Mesendoderm (in vitro differentiated cells): Measurements from ENCODE around the gene BRD2.

Source experiments
- DNase-seq: peaks from one replicate; pipeline ENCODE4 v3.0.0; 2013
- H2AK5ac ChIP-seq: 2 replicates; pipeline ENCODE4 v1.6.1; 2013; ENCODE audit warnings: low read length, inconsistent platforms
- H2BK120ac ChIP-seq: 2 replicates; pipeline ENCODE4 v1.6.1; 2013; ENCODE audit warnings: low read depth, mild to moderate bottlenecking, low read length, moderate library complexity, mixed read lengths
- H2BK15ac ChIP-seq: replicated peaks from 2 replicates; pipeline ENCODE4 v1.6.1; 2013; ENCODE audit warnings: low read depth, mild to moderate bottlenecking, moderate library complexity
- H2BK5ac ChIP-seq: 2 replicates; pipeline ENCODE4 v1.6.1; 2013; ENCODE audit warnings: low read length, inconsistent platforms
- H3K18ac ChIP-seq: 2 replicates; pipeline ENCODE4 v1.6.1; 2013; ENCODE audit warnings: mild to moderate bottlenecking, low read length, mixed read lengths
- H3K23ac ChIP-seq: one replicate; pipeline ENCODE4 v1.6.1; 2013; ENCODE audit warnings: low read length
- H3K27ac ChIP-seq: 2 replicates; pipeline ENCODE4 v1.5.1; 2013; ENCODE audit warnings: low read depth, mild to moderate bottlenecking, inconsistent platforms, low read length, moderate library complexity
- H3K27me3 ChIP-seq: 2 replicates; pipeline ENCODE4 v1.6.1; 2013; ENCODE audit warnings: low read length, control low read depth, mild to moderate bottlenecking, inconsistent platforms; ENCODE audit not compliant: insufficient read depth, poor library complexity
- H3K36me3 ChIP-seq: 2 replicates; pipeline ENCODE4 v1.6.1; 2013; ENCODE audit warnings: low read length, inconsistent platforms; ENCODE audit not compliant: control insufficient read depth, insufficient read depth
- H3K4ac ChIP-seq: one replicate; pipeline ENCODE4 v1.6.1; 2013; ENCODE audit warnings: low read depth, mild to moderate bottlenecking, low read length, moderate library complexity
- H3K4me1 ChIP-seq: 2 replicates; pipeline ENCODE4 v1.6.1; 2013; ENCODE audit warnings: low read depth, low read length, inconsistent platforms; ENCODE audit not compliant: control insufficient read depth
- H3K4me2 ChIP-seq: 2 replicates; pipeline ENCODE4 v1.6.1; 2013; ENCODE audit warnings: low read length
- H3K4me3 ChIP-seq: 2 replicates; pipeline ENCODE4 v1.5.1; 2013; ENCODE audit warnings: mild to moderate bottlenecking, low read length
- H3K56ac ChIP-seq: one replicate; pipeline ENCODE4 v1.6.1; 2013; ENCODE audit warnings: low read length
- H3K79me1 ChIP-seq: 2 replicates; pipeline ENCODE4 v1.6.1; 2013; ENCODE audit warnings: low read length, inconsistent platforms
- H3K79me2 ChIP-seq: 2 replicates; pipeline ENCODE4 v1.6.1; 2013; ENCODE audit warnings: mild to moderate bottlenecking, low read length; ENCODE audit not compliant: control insufficient read depth, insufficient read depth
- H3K9ac ChIP-seq: 2 replicates; pipeline ENCODE4 v1.6.1; 2013; ENCODE audit warnings: low read length, inconsistent platforms
- H4K5ac ChIP-seq: one replicate; pipeline ENCODE4 v1.6.1; 2013; ENCODE audit warnings: low read length
- H4K8ac ChIP-seq: one replicate; pipeline ENCODE4 v1.6.1; 2013; ENCODE audit warnings: low read depth, mild to moderate bottlenecking, control low read depth, low read length, moderate library complexity
- WGBS: extraction: QIAGEN DNeasy Blood & Tissue Kit; methylation state at CpG from one replicate; pipeline ENCODE4 v1.1.7; 2013; ENCODE audit warnings: low lambda C conversion rate, missing lambda C conversion rate; ENCODE audit not compliant: insufficient coverage; ENCODE audit errors: extremely low coverage; 5-methylcytosine and 5-hydroxymethylcytosine counted together

Gene BRD2

DNA sequence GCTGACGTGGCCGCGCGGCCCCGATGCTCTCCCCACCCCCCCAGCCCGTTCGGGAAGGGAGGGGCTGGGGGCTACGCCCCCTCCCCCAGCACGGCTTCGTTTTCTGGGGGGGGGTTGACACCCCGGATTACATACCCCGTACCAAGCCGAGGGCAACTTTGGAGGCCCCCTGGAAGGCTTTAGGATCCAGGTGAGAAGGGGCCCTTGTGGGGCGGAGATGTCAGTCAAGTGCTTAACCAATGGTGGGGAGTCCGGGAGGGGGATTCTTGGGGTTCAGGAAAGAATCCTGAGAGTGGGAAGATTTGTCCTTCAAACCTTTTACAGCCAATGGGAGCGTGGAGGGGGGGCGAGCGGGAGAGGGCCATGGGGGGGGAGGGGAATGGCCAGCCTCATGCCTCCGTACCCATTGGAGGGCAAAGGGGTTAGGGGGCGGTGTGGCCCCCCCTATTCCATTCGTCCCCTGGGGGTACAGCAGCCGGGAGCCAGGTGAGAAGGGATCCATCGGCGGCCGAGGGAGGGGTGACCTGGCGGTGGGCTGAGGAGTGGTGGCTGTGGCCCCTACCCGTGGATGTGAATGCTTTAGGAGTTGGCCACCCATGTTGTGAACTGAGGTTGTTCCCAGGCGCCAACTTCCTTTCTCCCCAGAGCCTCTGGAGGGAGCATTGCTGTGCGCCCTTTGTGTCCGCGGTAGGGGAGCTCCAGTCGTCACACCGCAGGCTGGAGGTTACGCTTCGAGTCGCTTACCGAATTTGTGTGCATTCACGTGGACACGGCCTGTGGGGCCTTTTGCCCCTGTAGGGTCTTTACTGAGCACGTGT lies 682 bp downstream of the BRD2 start:
- H4K8ac ChIP-seq = no peak overlapping the region
- H3K27ac ChIP-seq = peak overlapping the region; percentile 100
- DNase-seq = peak; percentile 95
- H4K5ac ChIP-seq = peak overlapping the region; percentile 99
- no CpG with 5 or more reads among the region's 40 CpGs for WGBS
- no peak overlapping the region for H2BK15ac ChIP-seq
- peaks cover 8% of the 10 kb centered on the region for H3K79me1 ChIP-seq
- peaks cover 11% of the 10 kb centered on the region for H3K36me3 ChIP-seq
- peak overlapping the region; percentile 81 for H3K4me2 ChIP-seq
- H3K27me3 ChIP-seq = no peaks in the 10 kb centered on the region
- peak overlapping the region; percentile 98 for H2BK5ac ChIP-seq
- H3K18ac ChIP-seq = peak overlapping the region; percentile 81
- H3K9ac ChIP-seq = peak overlapping the region; percentile 100
- H2BK120ac ChIP-seq = peak overlapping the region; percentile 70
- H3K56ac ChIP-seq = peak overlapping the region; percentile 100
- peaks cover 8% of the 10 kb centered on the region for H3K4me1 ChIP-seq
- peak overlapping the region; percentile 97 for H2AK5ac ChIP-seq
- peaks cover 48% of the 10 kb centered on the region for H3K79me2 ChIP-seq
- peak overlapping the region; percentile 10 for H3K23ac ChIP-seq
- peak overlapping the region; percentile 53 for H3K4me3 ChIP-seq
- peak overlapping the region; percentile 76 for H3K4ac ChIP-seq

DNA sequence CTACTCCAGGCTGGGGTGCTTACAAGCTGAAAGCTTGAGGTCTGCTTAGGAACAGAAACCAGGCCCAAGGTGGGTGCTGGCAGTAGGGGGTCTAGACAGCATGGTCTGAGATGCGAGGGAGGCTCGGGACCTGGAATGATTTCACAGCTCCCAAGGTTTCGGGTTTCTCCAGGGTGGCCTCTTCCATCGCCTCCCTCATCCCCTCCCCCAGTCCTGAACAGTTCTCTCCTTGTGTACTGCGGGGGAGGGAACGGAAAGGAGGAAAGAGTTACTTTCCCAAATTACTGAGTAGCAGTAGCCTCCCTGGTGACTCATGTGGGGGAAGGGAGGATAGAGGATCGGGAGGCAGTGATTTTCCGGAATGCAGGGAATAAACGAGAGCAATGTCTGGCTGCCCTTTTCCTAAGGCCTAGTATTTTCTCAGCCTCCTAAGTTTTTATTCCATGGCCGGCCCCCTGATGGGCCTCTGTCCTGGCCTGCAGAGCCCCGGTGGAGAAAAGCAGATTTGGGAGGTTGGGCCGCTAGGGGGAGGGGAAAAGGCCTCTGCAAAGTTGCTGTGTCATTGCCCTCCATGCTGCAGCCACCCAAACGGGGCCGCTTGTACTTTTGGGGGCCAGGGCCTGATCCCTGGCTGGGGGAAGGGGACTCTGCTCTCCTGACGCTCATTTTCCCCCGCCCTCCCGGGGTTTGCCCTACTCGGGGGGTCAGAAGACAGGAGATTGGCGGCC lies 1.5 kb downstream of the BRD2 start:
- Histone ChIP-seq H3K27me3 (no peaks in the 10 kb centered on the region), H3K56ac (peak overlapping the region; percentile 100), H3K9ac (peak overlapping the region; percentile 100), H3K4me3 (peak overlapping the region; percentile 53), H3K27ac (peak overlapping the region; percentile 100), H4K8ac (peak overlapping the region; percentile 98), H4K5ac (peak overlapping the region; percentile 99), H2BK15ac (no peak overlapping the region), H2AK5ac (peak overlapping the region; percentile 97), H3K79me1 (peaks cover 8% of the 10 kb centered on the region), H3K4me2 (peak overlapping the region; percentile 81), H3K23ac (peak overlapping the region; percentile 87), H2BK120ac (peak overlapping the region; percentile 70), H3K18ac (peak overlapping the region; percentile 81), H3K4ac (peak overlapping the region; percentile 76), H3K79me2 (peaks cover 54% of the 10 kb centered on the region), H3K36me3 (peaks cover 17% of the 10 kb centered on the region), H3K4me1 (peaks cover 8% of the 10 kb centered on the region), H2BK5ac (peak overlapping the region; percentile 98)
- peak; percentile 97 for DNase-seq
- no CpG with 5 or more reads among the region's 19 CpGs for WGBS

DNA sequence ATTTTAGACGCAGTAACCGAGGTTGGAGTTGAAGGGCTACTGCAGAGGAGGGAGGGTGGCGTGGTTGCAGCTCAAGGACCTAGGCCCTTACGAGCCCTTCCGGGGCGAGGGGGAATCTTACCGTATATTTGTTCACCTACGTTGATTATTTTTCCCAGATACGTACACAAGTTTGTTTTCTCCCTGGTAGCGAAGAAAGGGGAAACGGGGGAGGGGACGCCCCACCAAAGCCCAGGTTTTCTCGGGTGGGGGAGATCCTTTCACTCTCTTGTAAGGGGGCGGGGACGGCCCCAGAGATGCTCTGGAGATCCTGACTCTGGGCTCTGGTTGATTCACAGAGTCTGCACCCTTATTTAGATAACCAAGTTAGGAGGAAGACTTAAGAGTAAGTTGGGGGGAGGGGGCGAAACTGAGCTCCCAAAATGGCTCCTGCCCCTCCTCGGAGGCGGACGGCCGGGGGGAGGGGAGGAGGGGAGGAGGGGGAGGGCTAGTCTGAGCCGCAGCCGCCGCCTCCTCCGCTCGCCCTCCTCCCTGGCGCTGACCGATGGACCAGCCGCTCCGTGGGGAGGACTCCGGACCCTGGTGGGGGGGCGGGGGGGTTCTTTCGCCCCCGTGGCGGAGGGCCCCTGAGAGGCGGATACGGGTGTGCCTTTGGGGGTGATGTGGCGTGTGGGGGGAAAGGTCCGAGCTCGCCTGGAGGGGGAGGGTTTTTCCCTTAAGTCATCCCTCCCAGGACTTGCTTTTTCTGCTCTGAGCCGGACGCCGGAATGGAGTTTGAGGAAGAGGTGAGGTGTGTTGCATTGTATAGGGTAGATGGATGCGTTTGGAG lies 2.2 kb downstream of the BRD2 start:
- WGBS = no CpG with 5 or more reads among the region's 43 CpGs
- H3K4ac ChIP-seq = peak overlapping the region; percentile 99
- peak overlapping the region; percentile 96 for H2AK5ac ChIP-seq
- peak overlapping the region; percentile 98 for H4K8ac ChIP-seq
- peak overlapping the region; percentile 98 for H2BK5ac ChIP-seq
- no peaks in the 10 kb centered on the region for H3K27me3 ChIP-seq
- peak; percentile 96 for DNase-seq
- peaks cover 8% of the 10 kb centered on the region for H3K4me1 ChIP-seq
- no peak overlapping the region for H2BK15ac ChIP-seq
- H3K4me3 ChIP-seq = peak overlapping the region; percentile 97
- H3K79me2 ChIP-seq = peaks cover 61% of the 10 kb centered on the region
- H3K9ac ChIP-seq = peak overlapping the region; percentile 100
- H4K5ac ChIP-seq = peak overlapping the region; percentile 100
- H3K18ac ChIP-seq = peak overlapping the region; percentile 99
- peak overlapping the region; percentile 95 for H3K23ac ChIP-seq
- H3K4me2 ChIP-seq = peak overlapping the region; percentile 89
- H2BK120ac ChIP-seq = peak overlapping the region; percentile 78
- H3K27ac ChIP-seq = peak overlapping the region; percentile 100
- H3K79me1 ChIP-seq = peaks cover 8% of the 10 kb centered on the region
- H3K56ac ChIP-seq = peak overlapping the region; percentile 100
- H3K36me3 ChIP-seq = peaks cover 20% of the 10 kb centered on the region

DNA sequence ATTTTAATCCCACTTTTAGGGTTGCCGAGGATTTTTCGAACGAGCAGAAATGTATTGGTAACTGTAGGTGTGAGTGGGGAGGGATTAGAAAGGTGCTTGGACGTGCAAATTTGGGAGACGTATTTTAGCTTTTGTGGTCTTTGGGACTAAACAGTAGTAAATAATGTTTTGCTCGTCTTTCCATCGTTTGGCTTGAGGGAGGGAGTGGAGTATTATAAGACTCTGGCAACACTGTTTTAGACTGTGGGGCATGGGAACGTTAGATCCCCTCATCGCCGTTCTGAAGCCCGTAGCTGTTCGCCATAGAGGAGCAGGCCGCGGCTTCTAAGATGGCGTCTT lies 2.8 kb downstream of the BRD2 start:
- Histone ChIP-seq H2BK120ac (peak overlapping the region; percentile 78), H3K27ac (peak overlapping the region; percentile 99), H3K18ac (peak overlapping the region; percentile 99), H3K79me1 (peaks cover 7% of the 10 kb centered on the region), H2BK5ac (peak overlapping the region; percentile 98), H4K5ac (peak overlapping the region; percentile 100), H4K8ac (peak overlapping the region; percentile 98), H3K4me2 (peak overlapping the region; percentile 89), H3K4me1 (peaks cover 8% of the 10 kb centered on the region), H2BK15ac (no peak overlapping the region), H3K56ac (peak overlapping the region; percentile 97), H3K36me3 (peaks cover 25% of the 10 kb centered on the region), H3K4ac (peak overlapping the region; percentile 99), H3K27me3 (no peaks in the 10 kb centered on the region), H3K79me2 (peaks cover 64% of the 10 kb centered on the region), H3K23ac (peak overlapping the region; percentile 95), H2AK5ac (peak overlapping the region; percentile 96), H3K9ac (peak overlapping the region; percentile 100), H3K4me3 (peak overlapping the region; percentile 97)
- no CpG with 5 or more reads among the region's 15 CpGs for WGBS
- no peak for DNase-seq

DNA sequence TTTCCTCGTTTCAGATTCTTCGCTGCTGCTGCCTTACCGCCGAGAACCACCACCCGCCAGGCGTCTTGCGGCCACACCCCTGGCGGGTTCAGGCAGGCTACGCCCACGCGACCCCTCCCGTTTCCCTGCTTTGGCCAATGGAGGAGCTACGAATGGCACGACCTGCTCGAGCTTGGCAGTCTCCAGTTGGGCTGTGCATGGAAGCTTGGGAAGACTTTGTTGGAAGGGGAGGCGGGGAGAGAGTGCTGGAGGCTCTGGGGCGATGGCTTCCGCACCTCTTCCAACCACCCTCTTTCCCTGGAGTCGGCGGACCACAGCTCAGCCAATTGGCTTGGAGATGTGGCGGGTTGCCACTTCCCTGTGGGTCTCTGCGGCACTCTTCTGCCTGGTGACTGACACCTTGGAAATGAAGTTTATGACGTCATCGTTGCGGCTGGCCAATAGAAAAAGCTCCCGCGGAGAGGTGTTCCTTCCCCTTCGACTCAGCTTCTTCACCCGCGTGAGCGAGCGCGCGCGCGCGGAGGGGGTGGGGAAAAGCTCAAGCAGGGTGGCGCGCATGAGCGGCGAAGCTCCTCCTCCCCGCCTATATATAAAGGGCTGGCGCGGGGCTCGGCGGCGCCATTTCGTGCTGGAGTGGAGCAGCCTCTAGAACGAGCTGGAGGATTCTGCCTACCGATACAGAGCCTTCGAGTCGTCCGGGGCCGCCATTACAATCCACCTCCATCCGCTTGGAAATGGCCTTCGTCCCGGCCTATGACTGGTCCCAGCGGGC lies 3.4 kb downstream of the BRD2 start:
- H3K79me2 ChIP-seq = peaks cover 66% of the 10 kb centered on the region
- H2BK120ac ChIP-seq = no peak overlapping the region
- H3K36me3 ChIP-seq = peaks cover 31% of the 10 kb centered on the region
- no peak overlapping the region for H4K8ac ChIP-seq
- H3K4me2 ChIP-seq = peak overlapping the region; percentile 89
- peaks cover 6% of the 10 kb centered on the region for H3K4me1 ChIP-seq
- no peaks in the 10 kb centered on the region for H3K27me3 ChIP-seq
- no peak overlapping the region for H3K23ac ChIP-seq
- no CpG with 5 or more reads among the region's 58 CpGs for WGBS
- H3K56ac ChIP-seq = peak overlapping the region; percentile 97
- H3K4ac ChIP-seq = no peak overlapping the region
- no peak overlapping the region for H4K5ac ChIP-seq
- H3K79me1 ChIP-seq = peaks cover 9% of the 10 kb centered on the region
- peak overlapping the region; percentile 1 for H3K18ac ChIP-seq
- DNase-seq = peak; percentile 100
- H3K9ac ChIP-seq = peak overlapping the region; percentile 100
- peak overlapping the region; percentile 99 for H3K27ac ChIP-seq
- H3K4me3 ChIP-seq = peak overlapping the region; percentile 99
- peak overlapping the region; percentile 3 for H2BK5ac ChIP-seq
- no peak overlapping the region for H2BK15ac ChIP-seq
- no peak overlapping the region for H2AK5ac ChIP-seq
